HG02885 (cell line): ENCODE data around the gene CSTF3.
A peak's percentile ranks its signal among the peaks of the same experiment; 100 is the strongest.
"Not testable (repeated sequence)": the region's sequence is repeated elsewhere in the genome, so short reads cannot be mapped to it uniquely, and the experiment has no call there.

ENCODE experiments used
- ATAC-seq: cut with Tn5 transposase; IDR thresholded peaks from one replicate; pipeline ENCODE4 v1.9.1; 2021; ENCODE audit warnings: mild to moderate bottlenecking; ENCODE audit not compliant: unreplicated experiment, poor library complexity

CSTF3 gene

GRCh38 chr11:33103836-33104235 lies 57.4 kb downstream of the CSTF3 start:
- ATAC-seq = no peak

- ATAC-seq = no peak
Measured at GRCh38 chr11:33094157-33094556, 67.1 kb downstream of the CSTF3 start.

- ATAC-seq = no peak
Measured at GRCh38 chr11:33089776-33090175, 71.5 kb downstream of the CSTF3 start.

GRCh38 chr11:33086017-33086416 lies 75.3 kb downstream of the CSTF3 start:
- ATAC-seq = no peak

- ATAC-seq = no peak
Measured at GRCh38 chr11:33083918-33084317, 77.4 kb downstream of the CSTF3 start.

- no peak for ATAC-seq
Measured at GRCh38 chr11:33072465-33072864, 88.8 kb downstream of the CSTF3 start.

- no peak for ATAC-seq
Measured at GRCh38 chr11:33068611-33069340, 92.5 kb downstream of the CSTF3 start.

- ATAC-seq = no peak
Measured at GRCh38 chr11:33067294-33067693, 94.0 kb downstream of the CSTF3 start.

- ATAC-seq = peak; percentile 68
Measured at GRCh38 chr11:33065445-33066178, 95.7 kb downstream of the CSTF3 start.

- ATAC-seq = no peak
Measured at GRCh38 chr11:33064866-33065265, 96.4 kb downstream of the CSTF3 start.

GRCh38 chr11:33064033-33064825 lies 97.1 kb downstream of the CSTF3 start:
- ATAC-seq = no peak

- peak; percentile 64 for ATAC-seq
Measured at GRCh38 chr11:33063326-33063881, 97.9 kb downstream of the CSTF3 start.

- ATAC-seq = no peak
Measured at GRCh38 chr11:33062137-33062536, 99.1 kb downstream of the CSTF3 start.

GRCh38 chr11:33060271-33060670 lies 101.0 kb downstream of the CSTF3 start:
- no peak for ATAC-seq

- no peak for ATAC-seq
Measured at GRCh38 chr11:33059331-33060007, 101.8 kb downstream of the CSTF3 start.

- ATAC-seq = no peak
Measured at GRCh38 chr11:33057284-33057683, 104.0 kb downstream of the CSTF3 start.

GRCh38 chr11:33055375-33055774 lies 105.9 kb downstream of the CSTF3 start:
- ATAC-seq = no peak

GRCh38 chr11:33052231-33052630 lies 109.0 kb downstream of the CSTF3 start:
- no peak for ATAC-seq

GRCh38 chr11:33049565-33050408 lies 111.5 kb downstream of the CSTF3 start:
- ATAC-seq = not testable (repeated sequence)
